Measurements from ENCODE around the gene ZBTB26.
"Not testable (repeated sequence)": the region's sequence is repeated elsewhere in the genome, so short reads cannot be mapped to it uniquely, and the experiment has no call there.

ZBTB26 gene

DNA sequence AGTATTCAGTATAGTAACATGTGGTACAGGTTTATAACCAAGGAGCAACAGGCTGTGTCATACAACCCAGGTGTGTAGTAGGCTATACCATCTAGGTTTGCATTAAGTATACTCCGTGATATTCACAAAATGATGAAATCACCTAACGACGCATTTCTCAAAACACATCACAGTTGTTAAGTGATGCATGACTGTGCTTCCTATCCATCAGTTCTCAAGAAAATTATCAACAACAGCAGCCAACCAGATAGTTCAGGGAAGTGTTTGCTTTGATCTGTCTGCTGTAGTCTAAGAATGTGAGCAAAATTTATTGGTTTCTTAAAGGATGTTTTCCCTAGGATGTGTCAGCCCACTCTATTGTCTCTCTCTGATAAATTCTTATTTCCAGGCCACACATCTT lies 7.4 kb downstream of the ZBTB26 start:
- DNase-seq: no peak

DNA sequence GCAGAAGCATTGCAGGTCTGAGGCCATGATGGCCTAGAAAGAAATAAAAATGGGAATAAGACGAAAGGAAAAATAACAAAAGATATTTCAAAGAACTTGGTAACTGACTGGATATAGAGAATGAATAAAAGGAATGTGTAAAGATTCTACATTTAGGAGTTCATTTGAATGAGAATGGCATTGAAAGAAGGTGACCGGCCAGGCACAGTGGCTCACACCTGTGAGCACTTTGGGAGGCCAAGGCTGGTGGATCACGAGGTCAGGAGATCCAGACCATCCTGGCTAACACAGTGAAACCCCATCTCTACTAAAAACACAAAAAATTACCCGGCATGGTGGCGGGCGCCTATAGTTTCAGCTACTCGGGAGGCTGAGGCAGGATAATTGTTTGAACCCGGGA lies 8.6 kb downstream of the ZBTB26 start:
- no peak for DNase-seq

DNA sequence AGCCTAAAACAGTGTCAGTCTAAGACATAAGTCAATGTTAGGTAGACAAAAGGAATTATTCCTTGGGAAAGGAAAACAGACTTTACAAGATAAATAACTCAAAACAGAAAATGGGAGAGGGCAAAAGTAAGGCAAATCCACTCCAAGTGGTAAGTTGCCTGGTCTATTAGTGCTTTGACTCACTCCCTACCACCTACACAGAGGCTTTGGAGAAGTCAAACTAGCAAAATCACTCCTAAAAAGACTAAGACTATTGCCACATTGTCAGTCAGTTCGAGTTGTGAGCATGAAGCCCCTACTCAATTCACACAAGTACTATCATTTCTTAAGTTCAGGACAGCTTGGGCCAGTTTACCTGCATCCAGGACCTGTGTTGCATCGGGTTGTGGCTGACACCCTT lies 13.0 kb downstream of the ZBTB26 start:
- DNase-seq: no peak

DNA sequence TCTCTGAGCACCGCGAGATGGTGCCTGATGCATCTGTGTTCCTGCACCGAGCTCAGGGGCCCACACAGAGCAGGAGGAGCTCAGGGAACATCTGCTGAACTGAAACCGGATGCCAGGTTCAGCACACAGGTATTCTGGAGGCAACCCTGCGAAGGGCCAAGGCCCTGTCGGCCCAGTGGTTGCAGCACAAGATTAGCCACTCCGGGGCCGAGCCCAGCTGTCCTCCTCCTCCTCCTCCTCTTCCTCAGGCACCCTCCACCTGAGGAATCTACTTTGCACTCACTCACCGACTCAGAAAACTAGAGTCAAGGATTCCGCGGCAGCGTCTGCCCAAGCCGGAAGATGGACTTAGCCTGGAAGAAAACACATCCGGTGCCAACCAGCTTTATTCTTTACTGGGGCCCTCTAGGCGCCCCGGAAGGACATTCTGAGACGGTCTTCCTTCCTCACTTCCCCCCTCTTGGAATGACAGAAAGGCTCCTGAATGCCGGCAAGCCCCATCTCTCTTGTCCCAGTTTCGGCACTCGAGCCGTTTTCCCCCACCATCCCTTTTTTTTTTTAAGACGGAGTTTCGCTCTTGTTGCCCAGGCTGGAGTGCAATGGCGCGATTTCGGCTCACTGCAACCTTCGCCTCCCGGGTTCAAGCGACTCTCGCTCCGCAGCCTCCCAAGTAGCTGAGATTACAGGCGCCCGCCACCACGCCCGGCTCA lies 18.2 kb downstream of the ZBTB26 start, which contains the start of gene ZBTB6:
ZBTB6 (minus strand) TSS at position 360 of the 710 bp plus-strand sequence. CDS start 1,251 bp downstream, outside the sequence.
- DNase-seq: peak; percentile 45

DNA sequence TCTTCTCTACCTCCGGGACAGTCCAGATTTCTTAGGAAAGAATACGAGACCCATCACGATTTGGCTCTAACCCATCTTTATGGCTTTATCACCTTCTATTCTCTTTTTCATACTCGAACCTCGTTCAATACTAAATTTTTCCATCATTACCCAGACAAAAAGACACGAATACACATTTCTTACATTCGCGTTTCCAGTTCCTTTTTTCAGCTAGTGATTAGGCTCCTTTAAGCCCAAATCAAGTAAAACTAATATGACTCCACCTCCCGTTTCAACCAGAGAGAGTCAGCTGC lies 18.7 kb downstream of the ZBTB26 start:
- no peak for DNase-seq

GRCh38 chr9:122906122-122906521 lies 25.2 kb downstream of the ZBTB26 start:
- DNase-seq: not testable (repeated sequence)

GRCh38 chr9:122904823-122905710 lies 26.2 kb downstream of the ZBTB26 start, which contains the start of gene RC3H2:
RC3H2 (minus strand) TSS chr9:122905359; CDS start chr9:122897509, 7,850 bp downstream.
- peak; percentile 96 for DNase-seq

DNA sequence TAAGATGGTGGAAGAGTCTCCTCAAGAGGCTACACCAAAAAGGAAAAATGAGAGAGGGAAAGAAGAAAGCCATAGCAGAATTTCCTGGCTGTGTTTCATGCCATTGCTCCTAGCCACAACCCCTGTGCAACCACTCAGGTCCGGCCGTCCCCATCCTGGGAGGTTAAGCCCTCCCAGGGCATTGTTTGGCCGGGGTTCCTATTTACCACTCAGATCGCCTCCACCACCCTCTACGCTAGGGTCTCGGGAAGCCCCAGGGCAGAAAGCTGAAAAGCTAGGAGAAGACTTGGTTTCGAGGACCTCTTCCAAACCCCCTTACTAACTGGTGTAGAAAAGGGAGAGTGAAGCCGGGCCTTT lies 26.9 kb downstream of the ZBTB26 start:
- no peak for DNase-seq

DNA sequence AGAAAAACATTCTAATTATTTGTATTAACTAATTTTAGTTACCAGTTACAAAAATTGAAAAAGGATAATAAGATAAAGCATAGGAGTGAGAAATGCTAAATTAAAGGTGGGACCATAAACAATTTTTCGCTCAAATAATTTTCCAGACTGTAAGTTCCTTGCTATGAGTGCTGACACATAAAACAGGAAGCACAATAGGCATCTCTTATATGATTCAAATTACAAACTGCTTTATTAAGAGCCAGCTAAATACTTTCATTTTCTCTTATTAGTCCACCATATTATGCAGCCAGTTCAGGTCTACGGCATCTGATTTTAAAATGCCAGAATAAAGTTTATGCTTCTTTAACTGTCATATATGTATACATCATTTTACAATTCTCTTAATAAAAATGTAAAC lies 30.5 kb downstream of the ZBTB26 start:
- no peak for DNase-seq

GRCh38 chr9:122897969-122898368 lies 33.3 kb downstream of the ZBTB26 start:
- no peak for DNase-seq

DNA sequence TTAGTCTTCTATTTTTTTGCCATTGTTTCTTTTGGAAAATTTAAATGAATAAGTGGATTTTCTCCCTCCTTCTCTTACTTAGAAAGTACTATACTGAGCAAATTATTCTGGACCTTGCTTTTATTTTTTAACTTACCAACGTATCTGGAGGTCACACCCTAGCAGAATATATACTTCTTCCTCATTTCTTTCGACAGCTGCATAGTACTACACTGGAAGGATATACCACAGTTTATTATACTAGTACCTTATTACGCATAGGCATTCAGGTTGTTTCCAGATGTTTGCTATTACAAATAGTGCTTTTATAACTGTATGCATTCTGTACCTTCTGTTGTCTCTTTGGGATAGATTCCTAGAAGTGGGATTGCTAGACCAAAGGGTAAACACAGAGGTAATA lies 42.8 kb downstream of the ZBTB26 start:
- no peak for DNase-seq

GRCh38 chr9:122883125-122883524 lies 48.2 kb downstream of the ZBTB26 start:
- no peak for DNase-seq

DNA sequence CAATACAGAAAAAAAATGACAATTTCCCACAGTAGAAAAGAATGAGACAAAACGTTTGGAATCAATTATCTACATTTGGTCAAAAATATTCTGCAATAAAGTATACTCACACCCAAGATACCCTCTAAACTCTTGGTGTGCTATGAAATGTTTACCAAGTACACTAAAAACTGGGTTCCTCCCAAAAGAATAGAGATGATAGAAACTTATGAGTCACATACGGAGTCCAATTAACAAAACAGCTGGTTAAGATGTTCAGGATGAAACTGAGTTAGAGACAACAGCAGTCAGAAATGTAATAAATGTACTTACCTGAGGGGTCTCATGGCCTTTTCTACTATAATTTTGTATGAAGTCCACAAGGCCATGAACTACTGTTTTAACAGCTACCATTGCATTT lies 51.9 kb downstream of the ZBTB26 start:
- no peak for DNase-seq

DNA sequence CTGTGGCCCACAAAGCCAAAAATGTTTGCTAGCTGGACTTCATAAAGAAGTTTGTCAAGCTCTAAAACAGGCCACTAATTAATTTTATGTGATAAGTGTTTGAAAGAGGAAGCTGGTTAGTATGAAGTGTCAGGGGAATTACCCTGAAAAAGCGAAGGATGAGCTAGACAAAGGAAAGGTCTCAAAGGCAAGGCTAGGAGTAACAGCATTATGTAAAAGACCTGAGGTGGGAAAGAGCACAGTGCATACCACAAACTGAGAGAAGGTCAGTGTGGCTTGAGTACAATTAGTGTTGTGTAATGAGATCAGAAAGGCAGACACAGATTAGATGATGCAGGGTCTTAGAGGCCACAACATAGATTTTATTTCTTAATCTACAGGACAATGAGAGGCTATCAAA lies 55.8 kb downstream of the ZBTB26 start:
- no peak for DNase-seq

DNA sequence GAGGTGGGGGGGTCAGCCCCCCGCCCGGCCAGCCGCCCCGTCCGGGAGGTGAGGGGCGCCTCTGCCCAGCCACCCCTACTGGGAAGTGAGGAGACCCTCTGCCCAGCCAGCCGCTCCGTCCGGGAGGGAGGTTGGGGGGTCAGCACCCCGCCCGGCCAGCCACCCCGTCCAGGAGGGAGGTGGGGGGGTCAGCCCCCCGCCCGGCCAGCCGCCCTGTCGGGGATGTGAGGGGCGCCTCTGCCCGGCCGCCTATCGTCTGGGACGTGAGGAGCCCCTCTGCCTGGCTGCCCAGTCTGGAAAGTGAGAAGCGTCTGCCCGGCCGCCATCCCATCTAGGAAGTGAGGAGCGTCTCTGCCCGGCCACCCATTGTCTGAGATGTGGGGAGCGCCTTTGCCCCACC lies 64.0 kb downstream of the ZBTB26 start:
- DNase-seq: not testable (repeated sequence)

DNA sequence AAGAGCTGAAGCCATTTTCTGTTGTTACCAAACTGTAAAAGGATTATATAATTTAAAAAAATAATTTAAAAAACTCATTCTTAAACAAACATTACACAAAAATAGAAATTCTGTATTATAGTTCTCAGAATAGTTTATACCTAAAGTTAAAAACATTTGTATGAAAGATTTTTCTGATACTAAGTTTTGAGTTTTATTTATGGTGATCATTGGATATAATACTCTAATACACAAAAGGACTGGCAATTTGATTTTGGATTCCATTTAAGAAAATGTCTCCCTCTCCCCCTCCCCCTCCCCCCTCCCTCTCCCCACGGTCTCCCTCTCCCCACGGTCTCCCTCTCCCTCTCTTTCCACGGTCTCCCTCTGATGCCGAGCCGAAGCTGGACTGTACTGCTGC lies 65.2 kb downstream of the ZBTB26 start:
- DNase-seq: no peak

Data from NCI-H446 treated with DMSO at 0.1 percent for 48 hours (cell line).